IPS-NIHi7 (cell line): ENCODE measurements around the gene CHRNB2.

Source experiments
- DNase-seq: peaks from one replicate; pipeline ENCODE4 v3.0.0; 2012; ENCODE audit warnings: mixed read lengths; ENCODE audit errors: extremely low spot score

The CHRNB2 gene

DNA sequence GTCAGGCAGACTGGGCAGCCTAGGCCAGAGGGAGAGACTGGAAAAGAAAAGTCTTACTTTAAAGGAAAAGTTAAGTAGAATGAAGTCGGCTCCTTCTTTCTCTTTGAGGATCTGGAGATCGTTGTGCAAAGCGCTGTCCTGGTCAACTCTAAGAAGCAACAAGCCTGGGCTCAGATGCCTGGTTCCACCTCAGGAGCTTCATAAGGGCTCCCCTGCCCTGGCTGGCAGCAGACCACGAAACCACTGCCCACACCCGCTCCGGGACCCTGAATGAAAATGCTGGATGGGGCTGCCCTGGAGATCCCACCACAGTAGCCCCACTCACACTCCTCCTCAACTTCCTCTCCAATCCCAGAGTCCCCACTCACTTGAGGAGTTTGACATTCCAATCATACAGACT is 15.5 kb upstream of the CHRNB2 start:
- no peak for DNase-seq

DNA sequence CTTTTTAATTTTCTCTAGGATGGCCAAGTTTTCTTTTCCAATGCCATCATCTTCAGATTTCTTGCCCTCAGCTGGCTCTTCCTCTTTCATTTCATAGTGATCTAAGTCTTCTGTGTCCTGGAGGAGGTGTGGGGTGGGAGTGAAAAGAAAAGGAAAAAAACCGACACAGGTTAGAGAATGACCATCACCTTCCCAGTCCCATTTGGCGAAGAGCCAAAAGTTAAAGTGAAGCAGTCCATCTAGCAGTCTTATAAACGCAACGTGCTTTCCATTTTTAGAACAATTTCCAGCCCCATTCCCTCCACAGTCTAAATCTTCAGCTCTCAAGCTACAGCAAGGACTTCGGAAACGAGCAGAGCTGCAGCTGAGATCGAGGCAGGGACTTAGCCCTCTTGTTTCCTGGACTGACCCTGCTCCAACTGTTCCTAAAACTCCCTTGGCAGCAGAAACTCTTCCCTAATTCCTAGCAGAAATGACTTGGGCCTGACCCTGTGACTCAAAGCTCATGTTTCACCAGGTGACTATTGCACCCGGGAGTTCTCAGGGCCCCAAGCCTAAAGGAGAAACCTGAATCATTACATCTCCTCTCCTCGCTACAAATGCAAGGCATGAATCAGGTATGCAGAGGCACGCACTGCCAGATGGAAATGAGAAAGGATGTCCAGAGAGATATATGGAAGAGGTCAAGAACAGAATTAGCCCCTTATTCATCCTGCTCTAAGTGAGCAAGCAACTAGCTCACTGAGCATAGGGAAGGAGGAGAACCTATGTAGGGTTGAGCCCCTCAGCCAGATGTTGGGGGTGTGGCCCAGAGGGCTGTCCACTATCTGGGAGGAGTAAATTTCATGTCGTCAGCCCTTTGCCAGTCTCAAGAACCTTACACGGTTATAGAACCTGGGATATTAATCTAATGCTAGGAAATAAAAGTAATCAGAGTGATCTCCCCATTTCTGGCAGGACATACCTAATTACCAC is 14.2 kb upstream of the CHRNB2 start:
- no peak for DNase-seq

DNA sequence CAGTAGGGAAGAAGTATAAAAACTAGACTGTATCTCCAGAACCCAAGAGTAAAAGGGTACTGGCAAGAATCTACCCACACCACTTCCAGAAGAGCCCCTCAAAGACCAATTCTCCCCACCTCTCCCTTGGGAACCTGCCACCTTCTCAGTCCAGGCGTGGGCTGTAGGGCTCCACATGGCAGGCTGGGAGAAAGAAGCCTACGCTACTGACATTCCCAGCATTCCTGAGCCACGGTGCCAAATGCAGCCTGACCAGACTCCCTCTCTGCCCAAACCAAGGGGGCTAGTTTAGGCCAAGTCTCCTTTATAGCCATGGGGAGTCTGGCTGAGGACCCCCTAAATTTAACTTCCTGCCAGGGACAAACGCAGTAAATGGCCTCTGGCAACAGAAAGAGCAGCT is 11.2 kb upstream of the CHRNB2 start:
- peak; percentile 48 for DNase-seq

DNA sequence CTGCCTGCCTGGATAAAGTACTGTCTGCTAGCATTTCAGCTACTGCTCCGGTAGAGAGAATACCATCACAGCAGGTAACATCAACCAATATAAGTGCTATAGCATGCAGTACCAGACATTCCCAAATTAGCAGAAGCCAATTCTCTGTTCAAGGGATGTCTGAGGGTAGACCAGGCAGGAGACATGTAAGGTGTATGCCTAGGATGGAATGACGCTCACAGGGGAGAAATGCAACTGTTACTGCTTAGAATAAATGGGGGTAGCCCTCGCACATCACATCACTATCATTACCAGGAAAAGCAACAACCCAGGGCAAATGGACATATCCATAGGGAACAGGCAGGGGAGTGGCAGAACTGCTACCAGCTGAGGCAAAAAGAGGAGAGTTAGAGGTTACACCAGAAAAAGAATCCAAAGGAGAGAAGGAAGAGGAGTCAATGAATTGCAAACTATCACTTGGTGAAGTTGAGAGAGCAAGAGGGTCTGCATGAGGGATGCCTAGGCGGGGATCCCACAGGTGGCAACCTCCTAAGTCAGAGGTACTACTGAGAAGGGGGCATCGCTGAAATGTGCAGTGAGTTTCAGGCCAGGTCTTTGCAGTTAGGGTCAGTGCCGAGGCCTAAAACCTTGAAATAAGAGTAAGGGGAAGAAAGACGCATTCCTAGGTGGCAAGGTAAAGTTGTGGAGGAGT is 10.2 kb upstream of the CHRNB2 start:
- no peak for DNase-seq

DNA sequence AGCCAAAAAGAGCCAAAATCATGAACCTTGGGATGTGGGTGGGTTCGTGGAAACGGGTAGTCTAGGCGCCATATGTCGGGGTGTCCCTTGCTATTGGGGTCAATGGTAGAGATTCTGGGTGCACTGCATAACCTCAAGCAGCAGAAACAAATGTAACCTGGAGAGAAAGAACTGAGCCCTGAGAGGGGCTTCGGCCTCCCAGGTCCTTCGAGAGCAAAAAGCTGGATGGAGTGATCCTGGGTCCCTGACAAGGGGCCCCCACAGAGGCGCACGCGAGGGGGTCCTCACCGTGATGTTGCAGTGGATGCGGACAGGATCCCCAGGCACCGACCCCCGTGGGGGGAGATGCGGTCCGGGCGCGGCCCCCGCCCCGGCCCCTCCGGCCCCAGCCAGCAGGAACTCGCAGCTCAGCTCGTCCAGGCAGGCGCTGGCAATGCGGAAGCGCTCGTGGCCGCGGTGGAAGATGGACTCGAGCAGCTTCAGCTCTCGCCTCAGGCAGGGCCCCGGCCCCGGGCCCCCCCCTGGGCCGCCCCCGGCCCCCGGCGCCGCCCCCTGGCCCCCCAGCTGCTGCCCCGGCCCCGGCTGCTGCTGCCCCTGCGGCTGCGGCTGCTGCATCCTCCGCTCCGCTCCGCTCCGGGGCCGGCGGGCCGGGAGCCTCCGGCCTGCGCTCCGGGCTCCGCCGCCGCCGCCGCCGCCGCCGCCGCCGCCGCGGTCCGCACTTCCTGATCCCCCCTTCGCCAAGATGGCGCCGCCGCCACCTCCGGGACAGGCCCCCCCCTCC is 9.4 kb upstream of the CHRNB2 start, which contains the start of gene UBE2Q1:
Gene UBE2Q1, minus strand, starts transcription at position 724 of the 781 bp plus-strand sequence. Its CDS starts 109 bp downstream, at position 615.
- DNase-seq, result no peak

DNA sequence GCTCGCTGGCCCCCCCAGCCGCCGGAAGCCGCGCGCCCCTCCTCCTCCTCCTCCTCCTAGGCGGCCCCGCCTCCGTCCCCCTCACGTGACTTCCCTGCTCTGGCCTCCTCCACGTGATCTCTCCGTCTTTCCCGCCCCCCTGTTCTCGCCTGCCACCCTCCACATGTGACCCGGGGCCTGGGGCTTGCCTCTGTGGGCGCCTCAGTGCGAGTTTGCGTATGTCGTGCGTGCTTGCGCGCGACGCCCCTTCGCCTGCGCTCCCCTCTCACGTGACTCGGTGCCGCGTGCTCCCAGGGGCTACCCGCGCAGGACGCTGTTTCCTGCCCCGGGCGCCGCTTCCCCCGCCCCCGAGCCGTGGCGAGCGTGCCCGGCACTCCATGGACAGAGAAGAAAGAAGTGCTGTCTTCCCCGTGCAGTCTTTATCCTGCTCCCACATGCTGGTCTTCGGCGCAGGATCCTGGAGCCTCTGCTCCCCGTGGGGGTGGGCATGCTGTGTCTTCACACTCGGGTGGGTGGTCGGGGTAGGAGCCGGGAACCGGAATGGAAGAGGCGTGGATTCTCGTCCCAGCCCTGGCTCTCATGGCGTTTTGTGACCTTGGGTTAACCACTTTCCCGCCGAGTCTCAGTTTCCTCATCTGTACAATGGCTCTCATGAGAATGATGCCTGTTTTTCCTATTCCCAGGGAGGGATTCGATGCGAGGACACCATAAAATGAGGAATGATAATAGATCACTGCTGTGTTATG is 8.7 kb upstream of the CHRNB2 start:
- peak; percentile 90 for DNase-seq

DNA sequence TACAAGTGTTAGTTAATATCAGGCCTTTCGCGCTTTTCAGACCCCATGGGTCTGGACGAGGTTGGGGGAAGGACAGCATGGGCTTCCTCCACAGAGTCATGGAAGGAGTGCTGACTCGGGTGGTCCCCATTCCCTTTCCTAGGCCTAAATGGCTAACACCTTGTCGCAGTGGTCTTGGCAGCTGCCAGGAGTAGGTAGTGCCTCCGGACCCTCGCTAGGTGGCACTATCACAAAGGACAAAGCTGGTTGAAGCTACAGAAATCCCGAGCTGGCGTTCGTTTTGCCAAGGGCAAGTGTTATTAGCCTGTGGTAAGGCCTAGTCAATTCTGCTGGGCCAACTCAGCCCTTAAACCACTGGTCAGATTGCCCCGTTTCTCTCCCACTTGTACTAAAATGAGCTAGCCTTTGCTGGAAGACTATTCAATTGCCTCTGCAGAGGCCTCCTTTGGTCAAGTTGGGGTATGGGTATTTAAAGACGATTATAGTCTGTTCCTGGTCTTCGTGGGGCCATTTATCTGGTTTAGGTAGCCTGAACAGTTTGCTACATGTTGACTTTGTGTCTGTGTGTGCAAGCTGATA is 8.0 kb upstream of the CHRNB2 start:
- peak; percentile 81 for DNase-seq

DNA sequence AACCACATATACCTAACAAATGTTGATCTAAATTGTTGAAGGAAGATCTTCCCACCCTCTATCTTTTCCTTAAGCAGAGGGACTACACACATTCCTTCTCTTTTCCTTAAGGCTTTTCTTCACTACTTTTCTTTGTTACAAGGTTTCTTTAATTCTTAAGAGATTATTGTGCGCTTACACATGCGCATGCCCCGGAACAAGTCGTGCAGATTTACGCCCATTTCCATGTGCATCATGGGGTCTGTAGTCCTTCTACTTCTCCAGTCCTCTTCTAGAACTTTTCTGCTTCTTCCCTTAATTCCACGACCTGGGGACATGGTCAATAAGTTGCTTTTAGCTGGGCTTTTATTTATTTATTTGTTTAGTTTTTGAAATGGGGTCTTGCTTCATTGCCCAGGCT is 1.7 kb upstream of the CHRNB2 start:
- DNase-seq, result no peak

DNA sequence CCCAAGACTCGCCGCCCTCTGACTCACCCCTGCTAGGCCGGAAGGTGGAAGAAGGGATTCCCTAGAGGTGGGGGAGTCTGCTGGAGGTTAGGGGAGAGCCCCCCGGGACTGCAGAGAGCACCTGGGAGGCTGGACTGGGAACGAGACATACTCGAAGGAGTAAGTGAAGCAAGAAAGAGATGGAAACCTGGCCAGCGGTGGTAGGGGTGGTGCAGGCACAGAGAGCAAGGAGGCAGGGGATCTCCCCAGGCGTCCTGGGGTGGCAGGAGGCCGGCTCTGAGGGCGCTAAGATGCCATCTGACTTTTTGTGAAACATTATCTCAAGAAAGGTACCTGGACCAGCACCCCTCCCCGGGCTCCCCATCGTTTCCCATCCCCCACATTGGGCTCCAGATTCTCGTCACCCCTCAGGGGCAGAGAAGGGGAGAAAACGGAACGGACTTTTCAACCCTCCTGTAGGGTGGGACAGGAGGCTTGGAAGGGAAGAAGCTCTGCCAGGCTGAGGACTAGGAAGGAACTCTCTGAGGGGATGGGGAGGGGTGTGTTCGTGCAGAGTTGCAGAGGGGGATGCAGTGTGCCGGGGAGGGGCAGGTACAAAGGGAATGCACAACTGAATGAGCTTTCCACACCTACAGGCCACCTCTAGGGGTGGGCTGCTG is 708 bp downstream of the CHRNB2 start:
- no peak for DNase-seq

DNA sequence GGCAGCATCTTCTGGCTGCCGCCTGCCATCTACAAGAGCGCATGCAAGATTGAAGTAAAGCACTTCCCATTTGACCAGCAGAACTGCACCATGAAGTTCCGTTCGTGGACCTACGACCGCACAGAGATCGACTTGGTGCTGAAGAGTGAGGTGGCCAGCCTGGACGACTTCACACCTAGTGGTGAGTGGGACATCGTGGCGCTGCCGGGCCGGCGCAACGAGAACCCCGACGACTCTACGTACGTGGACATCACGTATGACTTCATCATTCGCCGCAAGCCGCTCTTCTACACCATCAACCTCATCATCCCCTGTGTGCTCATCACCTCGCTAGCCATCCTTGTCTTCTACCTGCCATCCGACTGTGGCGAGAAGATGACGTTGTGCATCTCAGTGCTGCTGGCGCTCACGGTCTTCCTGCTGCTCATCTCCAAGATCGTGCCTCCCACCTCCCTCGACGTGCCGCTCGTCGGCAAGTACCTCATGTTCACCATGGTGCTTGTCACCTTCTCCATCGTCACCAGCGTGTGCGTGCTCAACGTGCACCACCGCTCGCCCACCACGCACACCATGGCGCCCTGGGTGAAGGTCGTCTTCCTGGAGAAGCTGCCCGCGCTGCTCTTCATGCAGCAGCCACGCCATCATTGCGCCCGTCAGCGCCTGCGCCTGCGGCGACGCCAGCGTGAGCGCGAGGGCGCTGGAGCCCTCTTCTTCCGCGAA is 3.8 kb downstream of the CHRNB2 start:
- no peak for DNase-seq

DNA sequence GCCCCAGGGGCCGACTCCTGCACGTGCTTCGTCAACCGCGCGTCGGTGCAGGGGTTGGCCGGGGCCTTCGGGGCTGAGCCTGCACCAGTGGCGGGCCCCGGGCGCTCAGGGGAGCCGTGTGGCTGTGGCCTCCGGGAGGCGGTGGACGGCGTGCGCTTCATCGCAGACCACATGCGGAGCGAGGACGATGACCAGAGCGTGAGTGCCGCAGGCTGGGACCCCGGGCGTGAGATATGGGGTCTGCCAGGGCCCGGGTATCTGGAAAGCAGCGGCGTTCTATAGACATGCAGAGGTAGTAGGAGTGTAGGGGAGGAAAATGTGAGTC is 4.3 kb downstream of the CHRNB2 start:
- no peak for DNase-seq

DNA sequence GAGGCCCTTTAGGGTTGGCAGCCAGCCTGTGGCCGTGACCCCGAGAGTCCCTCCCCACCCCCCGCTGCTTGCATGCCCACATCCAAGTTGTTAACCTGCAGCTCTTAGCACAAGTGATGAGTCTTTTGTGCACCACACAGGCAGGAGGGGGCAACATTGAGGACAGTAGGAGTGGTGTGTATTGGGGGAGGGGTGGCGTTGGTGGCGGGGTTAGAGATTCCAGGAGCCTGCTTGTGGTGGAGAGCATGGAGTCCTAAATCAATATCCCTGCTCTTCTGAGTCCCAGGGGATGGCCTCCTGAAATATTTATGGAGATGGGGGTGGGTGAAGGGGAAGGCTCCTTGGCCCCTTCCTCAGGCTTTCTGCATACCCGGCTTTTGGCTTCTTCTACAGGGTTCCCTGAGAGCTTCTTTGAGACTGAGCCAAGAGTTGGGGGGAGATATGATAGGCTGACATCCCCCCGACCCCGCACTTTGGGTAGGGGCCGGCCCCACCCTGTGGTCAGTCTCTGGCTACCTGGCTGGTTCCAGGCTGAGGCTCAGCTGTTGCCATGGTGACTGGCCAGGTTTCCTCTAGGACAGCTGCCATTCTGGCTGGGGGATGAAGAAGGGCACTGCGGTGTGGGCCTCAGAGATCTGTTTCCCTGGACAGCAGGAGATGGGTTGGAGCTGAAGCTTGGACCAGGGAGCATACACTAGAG is 5.0 kb downstream of the CHRNB2 start:
- no peak for DNase-seq

DNA sequence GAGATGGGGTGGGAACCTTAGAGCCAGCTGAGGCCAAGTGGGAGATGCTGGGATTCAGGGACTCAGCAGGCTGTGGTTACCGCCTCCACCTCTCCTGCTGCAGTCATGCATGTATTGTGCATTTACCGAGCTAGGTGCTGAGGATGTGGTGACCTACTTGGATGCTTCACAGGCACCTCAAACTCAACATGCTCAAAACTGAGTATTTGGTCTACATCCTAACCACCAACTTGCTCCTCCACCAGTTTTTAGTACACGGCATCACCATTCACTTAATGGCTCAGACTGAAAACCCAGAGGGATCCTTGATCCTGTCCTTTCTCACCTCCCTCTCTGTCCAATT is 5.6 kb downstream of the CHRNB2 start:
- no peak for DNase-seq

DNA sequence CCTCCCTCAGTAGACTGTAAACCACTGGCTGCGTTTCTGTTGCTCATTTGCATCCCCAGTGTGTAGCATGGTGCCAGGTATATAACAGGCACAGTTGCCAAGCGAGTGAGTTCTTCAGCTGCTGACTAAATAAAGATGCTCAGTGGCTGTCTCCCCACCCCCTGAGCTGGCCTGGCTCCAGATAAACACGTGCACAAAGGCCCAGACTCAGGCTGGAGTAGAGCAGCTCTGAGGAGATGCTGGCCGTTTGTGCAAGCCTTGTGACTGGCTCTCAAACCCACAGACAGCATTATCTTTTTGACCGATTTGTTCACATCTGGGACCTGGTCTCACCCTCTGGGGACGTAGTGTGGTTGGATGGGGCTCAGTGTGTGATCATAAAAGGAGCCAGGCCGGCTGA is 7.1 kb downstream of the CHRNB2 start:
- no peak for DNase-seq

DNA sequence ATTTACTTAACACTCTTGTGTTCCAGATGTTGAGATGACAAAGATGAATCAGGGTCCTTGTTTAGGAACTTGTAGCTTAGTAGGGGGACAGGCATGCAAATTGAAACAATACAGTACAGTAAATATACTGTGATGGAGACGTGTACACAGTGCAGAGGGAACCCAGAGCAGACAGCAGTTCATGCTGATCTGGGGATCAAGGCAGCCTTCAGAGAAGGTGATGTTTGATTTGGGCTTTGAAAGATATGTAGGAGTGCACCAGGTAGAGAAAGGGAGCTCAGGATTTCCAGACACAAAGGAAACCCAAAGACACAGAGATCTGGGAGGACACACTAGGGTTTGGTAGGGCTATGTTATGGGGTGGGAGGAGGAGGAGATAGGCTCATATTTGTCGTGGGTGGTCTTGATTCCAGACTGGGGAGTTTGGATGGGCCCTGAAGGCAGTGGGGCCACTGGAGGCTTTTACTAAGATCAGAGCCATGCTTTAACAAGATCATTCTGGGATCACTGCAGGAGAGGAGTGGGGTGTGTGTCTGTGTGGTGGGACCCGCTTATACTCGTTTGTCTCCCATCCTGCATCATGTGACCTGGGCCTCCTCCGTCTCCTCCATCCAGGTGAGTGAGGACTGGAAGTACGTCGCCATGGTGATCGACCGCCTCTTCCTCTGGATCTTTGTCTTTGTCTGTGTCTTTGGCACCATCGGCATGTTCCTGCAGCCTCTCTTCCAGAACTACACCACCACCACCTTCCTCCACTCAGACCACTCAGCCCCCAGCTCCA is 7.8 kb downstream of the CHRNB2 start:
- no peak for DNase-seq

DNA sequence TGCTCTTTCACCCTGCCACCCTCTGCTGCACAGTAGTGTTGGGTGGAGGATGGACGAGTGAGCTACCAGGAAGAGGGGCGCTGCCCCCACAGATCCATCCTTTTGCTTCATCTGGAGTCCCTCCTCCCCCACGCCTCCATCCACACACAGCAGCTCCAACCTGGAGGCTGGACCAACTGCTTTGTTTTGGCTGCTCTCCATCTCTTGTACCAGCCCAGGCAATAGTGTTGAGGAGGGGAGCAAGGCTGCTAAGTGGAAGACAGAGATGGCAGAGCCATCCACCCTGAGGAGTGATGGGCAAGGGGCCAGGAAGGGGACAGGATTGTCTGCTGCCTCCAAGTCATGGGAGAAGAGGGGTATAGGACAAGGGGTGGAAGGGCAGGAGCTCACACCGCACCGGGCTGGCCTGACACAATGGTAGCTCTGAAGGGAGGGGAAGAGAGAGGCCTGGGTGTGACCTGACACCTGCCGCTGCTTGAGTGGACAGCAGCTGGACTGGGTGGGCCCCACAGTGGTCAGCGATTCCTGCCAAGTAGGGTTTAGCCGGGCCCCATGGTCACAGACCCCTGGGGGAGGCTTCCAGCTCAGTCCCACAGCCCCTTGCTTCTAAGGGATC is 8.5 kb downstream of the CHRNB2 start:
- DNase-seq, result no peak

DNA sequence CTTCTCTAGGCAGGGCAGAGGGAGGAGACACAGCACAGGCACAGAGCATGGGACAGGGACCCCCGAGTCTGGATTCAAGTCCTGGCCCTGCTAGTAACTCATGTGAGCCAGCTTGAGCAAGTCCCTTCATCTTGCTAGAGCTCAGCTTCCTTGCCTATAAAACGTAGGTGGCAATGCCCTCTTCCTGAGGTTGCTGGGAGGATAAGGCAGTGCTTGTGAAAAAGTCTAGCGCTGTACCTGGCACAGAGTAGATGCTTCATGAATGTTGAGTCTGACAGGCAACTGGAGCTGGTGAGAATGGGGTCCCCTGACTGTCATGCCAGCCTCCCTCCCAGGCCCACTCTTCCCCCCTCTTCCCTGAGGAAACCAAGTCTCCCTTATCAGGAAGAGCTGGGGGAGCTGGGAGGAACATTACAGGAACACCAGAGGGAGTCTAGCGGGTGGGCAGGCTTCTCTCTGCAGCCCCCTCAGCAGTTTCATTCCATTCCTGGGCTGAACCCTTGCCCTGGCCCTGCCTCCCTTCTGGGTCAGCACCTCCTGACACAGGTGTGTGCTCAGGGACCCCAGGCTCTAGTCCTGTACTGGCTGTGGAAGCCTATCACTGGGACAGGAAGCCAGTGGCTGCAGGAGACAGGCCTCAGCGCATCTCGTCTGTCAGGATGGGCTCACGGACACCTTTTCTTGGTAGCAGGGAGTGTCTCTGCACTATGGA is 9.9 kb downstream of the CHRNB2 start:
- no peak for DNase-seq

DNA sequence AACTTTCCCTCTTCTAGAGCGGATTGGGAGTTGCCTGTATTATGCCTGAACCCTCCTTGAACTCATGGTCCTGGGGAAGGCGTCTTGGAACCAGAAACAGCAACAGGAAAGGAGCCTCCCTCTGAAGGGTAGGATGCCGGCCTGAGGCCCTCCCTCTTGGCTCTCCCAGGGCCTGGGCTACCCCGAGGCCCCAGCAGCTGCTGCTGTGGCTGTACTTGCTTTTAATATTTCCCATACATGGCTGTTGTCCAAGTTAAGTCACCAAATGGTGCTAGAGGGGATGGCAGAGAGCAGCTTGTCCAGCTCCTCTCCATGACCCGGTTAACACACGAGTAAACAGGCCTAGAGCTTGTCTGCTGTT is 10.5 kb downstream of the CHRNB2 start:
- no peak for DNase-seq
